Measurements from ENCODE around the gene CDH13.
A peak's percentile ranks its signal among the peaks of the same experiment; 100 is the strongest.

CDH13 gene

DNA sequence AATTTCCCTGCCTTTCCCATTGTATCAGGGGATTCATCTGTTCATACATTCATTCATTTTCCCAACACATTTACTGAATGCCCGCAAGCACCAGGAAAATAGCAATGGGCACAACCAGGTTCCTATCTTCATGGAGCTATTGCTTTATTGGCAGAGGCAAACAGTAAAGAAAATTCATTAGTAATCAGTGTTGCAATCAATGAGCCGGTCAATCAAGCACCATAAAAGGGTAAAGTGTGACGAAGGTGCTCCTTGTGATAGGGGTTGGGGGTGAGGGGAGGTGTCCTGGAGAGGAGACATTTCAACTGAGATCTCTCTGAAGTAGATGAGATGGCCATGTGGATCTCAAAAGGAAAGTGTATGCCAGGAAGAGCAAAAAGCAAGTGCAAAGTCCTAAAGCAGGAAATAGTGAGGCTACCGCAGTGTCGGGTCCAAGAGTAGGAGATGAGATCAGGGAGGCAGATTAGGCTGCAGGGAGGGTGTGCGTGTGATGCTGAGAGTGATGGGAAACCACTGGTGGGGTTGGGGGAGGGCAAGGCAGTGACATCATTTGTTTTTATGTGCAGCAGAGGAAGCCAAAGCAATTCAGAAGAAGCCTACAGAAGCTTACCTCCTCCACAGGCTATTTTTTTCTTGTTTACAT, 28.4 kb downstream of the CDH13 start:
- peak overlapping the region; percentile 66 for H4K91ac ChIP-seq (ENCODE audit: low read length)

DNA sequence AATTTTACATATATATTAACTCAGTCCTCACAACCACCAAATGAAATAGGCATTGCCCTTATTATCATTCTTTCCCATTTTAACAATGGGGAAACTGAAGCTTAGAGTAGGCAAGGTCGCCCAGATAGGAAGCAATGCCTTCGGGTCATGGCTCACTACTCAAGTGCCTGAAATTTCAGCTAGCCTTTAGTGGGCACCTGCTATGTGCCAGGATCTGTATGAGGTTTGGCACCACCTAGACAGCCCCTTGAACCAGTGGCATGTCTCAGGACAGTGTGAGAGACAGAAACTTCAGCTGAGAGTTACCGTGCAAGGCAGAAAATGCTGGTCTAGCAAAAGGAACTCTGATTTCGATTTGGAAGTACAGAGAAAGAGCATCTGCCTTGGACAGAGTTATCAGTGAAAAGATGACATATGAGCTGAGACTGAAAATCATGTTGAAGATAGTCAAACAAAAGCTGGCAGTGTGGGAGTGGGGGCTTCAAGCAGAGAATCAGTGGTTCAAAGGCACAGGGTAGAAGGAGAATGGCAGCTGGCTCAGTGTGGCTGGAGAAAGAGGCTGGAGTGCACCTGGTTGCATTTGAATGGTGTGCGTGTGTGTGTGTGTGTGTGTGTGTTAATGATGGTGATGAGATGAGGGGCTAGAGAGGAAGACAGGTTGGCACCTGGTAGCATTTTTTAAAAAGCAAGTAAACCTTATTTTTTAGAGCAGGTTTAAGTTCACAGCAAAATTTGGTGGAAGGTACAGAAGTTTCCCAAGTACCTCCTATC, 29.1 kb downstream of the CDH13 start:
- DNase-seq, result no peak
- Histone ChIP-seq H3K4me1 (ENCODE audit: control insufficient read depth, insufficient read depth, low read depth, low read length) (peaks cover 18% of the 10 kb centered on the region), H2AFZ (ENCODE audit: low read depth, low read length) (no peak overlapping the region), H3K9me3 (ENCODE audit: control insufficient read depth, low read length) (no peaks in the 10 kb centered on the region), H2BK15ac (ENCODE audit: low read depth, poor library complexity, severe bottlenecking) (no peak overlapping the region), H4K8ac (ENCODE audit: low read length) (peak overlapping the region; percentile 62), H3K4me2 (ENCODE audit: low read length, poor library complexity, severe bottlenecking) (no peak overlapping the region), H4K91ac (ENCODE audit: low read length) (peak overlapping the region; percentile 85), H3K4me3 (ENCODE audit: insufficient read depth in 1 of 2, low read depth in 1 of 2, low read length in 2 of 2) (no peak overlapping the region), H3K36me3 (ENCODE audit: control insufficient read depth in 1 of 2, insufficient read depth in 2 of 2, low read depth in 1 of 2, low read length in 2 of 2) (no peaks in the 10 kb centered on the region), H2BK120ac (ENCODE audit: low read depth, low read length) (peak overlapping the region; percentile 59), H3K14ac (ENCODE audit: low read length in 2 of 2) (peak overlapping the region in 1 of 2 experiments; percentile 89), H2BK12ac (ENCODE audit: low read length in 2 of 2) (peak overlapping the region; percentile 95 to 98), H2AK5ac (ENCODE audit: low read length, severe bottlenecking) (peak overlapping the region; percentile 94), H3K23ac (ENCODE audit: low read length in 2 of 2) (peak overlapping the region in 1 of 2 experiments; percentile 56), H2BK5ac (ENCODE audit: low read depth, low read length, poor library complexity, severe bottlenecking) (peak overlapping the region; percentile 19), H3K27me3 (ENCODE audit: control insufficient read depth in 1 of 2, insufficient read depth in 1 of 2, low read length in 2 of 2) (no peaks in the 10 kb centered on the region), H3K4ac (ENCODE audit: low read depth in 1 of 2, low read length in 2 of 2) (peak overlapping the region; percentile 76 to 87), H3K79me1 (replicated peaks; ENCODE audit: low read length, poor library complexity, severe bottlenecking) (peaks cover 18% of the 10 kb centered on the region), H3K9ac (ENCODE audit: low read length) (no peak overlapping the region), H3K18ac (ENCODE audit: low read depth in 1 of 2, low read length in 2 of 2) (peak overlapping the region; percentile 75 to 78), H3K27ac (ENCODE audit: low read length, poor library complexity, severe bottlenecking) (peak overlapping the region; percentile 98)
- 80% methylated on average over 5 of the region's 5 CpGs for WGBS

More for the DNA sequence above, 28.4 kb downstream of the CDH13 start:
- Histone ChIP-seq H4K8ac (ENCODE audit: low read length) (peak overlapping the region; percentile 19), H3K4ac (ENCODE audit: low read depth in 1 of 2, low read length in 2 of 2) (peak overlapping the region in 1 of 2 experiments; percentile 87), H3K27me3 (ENCODE audit: control insufficient read depth in 1 of 2, insufficient read depth in 1 of 2, low read length in 2 of 2) (no peaks in the 10 kb centered on the region), H2AFZ (ENCODE audit: low read depth, low read length) (no peak overlapping the region), H3K23ac (ENCODE audit: low read length in 2 of 2) (no peak overlapping the region), H3K36me3 (ENCODE audit: control insufficient read depth in 1 of 2, insufficient read depth in 2 of 2, low read depth in 1 of 2, low read length in 2 of 2) (no peaks in the 10 kb centered on the region), H3K79me1 (replicated peaks; ENCODE audit: low read length, poor library complexity, severe bottlenecking) (peaks cover 19% of the 10 kb centered on the region), H3K9me3 (ENCODE audit: control insufficient read depth, low read length) (no peaks in the 10 kb centered on the region), H2BK15ac (ENCODE audit: low read depth, poor library complexity, severe bottlenecking) (no peak overlapping the region), H3K4me2 (ENCODE audit: low read length, poor library complexity, severe bottlenecking) (no peak overlapping the region), H3K4me1 (ENCODE audit: control insufficient read depth, insufficient read depth, low read depth, low read length) (peaks cover 16% of the 10 kb centered on the region), H2BK12ac (ENCODE audit: low read length in 2 of 2) (peak overlapping the region; percentile 22 to 93), H3K14ac (ENCODE audit: low read length in 2 of 2) (no peak overlapping the region), H3K9ac (ENCODE audit: low read length) (no peak overlapping the region), H3K27ac (ENCODE audit: low read length, poor library complexity, severe bottlenecking) (peak overlapping the region; percentile 98), H2BK120ac (ENCODE audit: low read depth, low read length) (peak overlapping the region; percentile 74), H3K18ac (ENCODE audit: low read depth in 1 of 2, low read length in 2 of 2) (peak overlapping the region in 1 of 2 experiments; percentile 6), H2AK5ac (ENCODE audit: low read length, severe bottlenecking) (peak overlapping the region; percentile 96), H2BK5ac (ENCODE audit: low read depth, low read length, poor library complexity, severe bottlenecking) (peak overlapping the region; percentile 96), H3K4me3 (ENCODE audit: insufficient read depth in 1 of 2, low read depth in 1 of 2, low read length in 2 of 2) (peak overlapping the region in 1 of 2 experiments; percentile 31)
- DNase-seq, result peak; percentile 97
- WGBS, result 27% methylated on average over 6 of the region's 6 CpGs

DNA sequence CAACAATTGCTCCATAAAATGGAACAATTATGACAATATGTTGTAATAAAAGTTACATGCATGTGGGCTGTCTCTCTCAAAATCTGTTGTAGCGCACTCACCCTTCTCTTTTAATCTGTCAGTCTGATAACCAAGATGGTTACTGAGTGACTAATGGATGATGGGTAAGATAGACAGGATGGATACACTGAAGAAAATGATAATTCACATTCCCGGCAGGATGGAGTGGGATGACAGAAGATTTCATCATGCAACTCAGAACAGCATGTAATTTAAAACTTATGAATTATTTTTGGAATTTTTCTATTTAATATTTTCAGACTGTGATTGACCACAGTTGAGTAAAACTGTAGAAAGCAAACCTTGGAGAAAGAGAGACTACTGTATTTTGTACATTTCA, 30.5 kb downstream of the CDH13 start:
- no peak overlapping the region for H3K18ac ChIP-seq (ENCODE audit: low read depth in 1 of 2, low read length in 2 of 2)
- no peak overlapping the region for H2AK5ac ChIP-seq (ENCODE audit: low read length, severe bottlenecking)
- H3K79me1 ChIP-seq (replicated peaks; ENCODE audit: low read length, poor library complexity, severe bottlenecking), result peaks cover 16% of the 10 kb centered on the region
- no peaks in the 10 kb centered on the region for H3K27me3 ChIP-seq (ENCODE audit: control insufficient read depth in 1 of 2, insufficient read depth in 1 of 2, low read length in 2 of 2)
- H2AFZ ChIP-seq (ENCODE audit: low read depth, low read length), result no peak overlapping the region
- no peak overlapping the region for H4K8ac ChIP-seq (ENCODE audit: low read length)
- no peak overlapping the region for H3K23ac ChIP-seq (ENCODE audit: low read length in 2 of 2)
- H3K27ac ChIP-seq (ENCODE audit: low read length, poor library complexity, severe bottlenecking), result no peak overlapping the region
- no peak overlapping the region for H3K4me3 ChIP-seq (ENCODE audit: insufficient read depth in 1 of 2, low read depth in 1 of 2, low read length in 2 of 2)
- no peak overlapping the region for H3K4ac ChIP-seq (ENCODE audit: low read depth in 1 of 2, low read length in 2 of 2)
- no peak overlapping the region for H2BK12ac ChIP-seq (ENCODE audit: low read length in 2 of 2)
- H3K14ac ChIP-seq (ENCODE audit: low read length in 2 of 2), result no peak overlapping the region
- H3K4me2 ChIP-seq (ENCODE audit: low read length, poor library complexity, severe bottlenecking), result no peak overlapping the region
- WGBS, result 70% methylated on average over 2 of the region's 2 CpGs
- no peak overlapping the region for H2BK15ac ChIP-seq (ENCODE audit: low read depth, poor library complexity, severe bottlenecking)
- H3K36me3 ChIP-seq (ENCODE audit: control insufficient read depth in 1 of 2, insufficient read depth in 2 of 2, low read depth in 1 of 2, low read length in 2 of 2), result no peaks in the 10 kb centered on the region
- no peak overlapping the region for H3K9ac ChIP-seq (ENCODE audit: low read length)
- no peak overlapping the region for H2BK5ac ChIP-seq (ENCODE audit: low read depth, low read length, poor library complexity, severe bottlenecking)
- peaks cover 18% of the 10 kb centered on the region for H3K4me1 ChIP-seq (ENCODE audit: control insufficient read depth, insufficient read depth, low read depth, low read length)
- no peak overlapping the region for H4K91ac ChIP-seq (ENCODE audit: low read length)
- DNase-seq, result peak; percentile 38
- H3K9me3 ChIP-seq (ENCODE audit: control insufficient read depth, low read length), result no peaks in the 10 kb centered on the region
- no peak overlapping the region for H2BK120ac ChIP-seq (ENCODE audit: low read depth, low read length)

DNA sequence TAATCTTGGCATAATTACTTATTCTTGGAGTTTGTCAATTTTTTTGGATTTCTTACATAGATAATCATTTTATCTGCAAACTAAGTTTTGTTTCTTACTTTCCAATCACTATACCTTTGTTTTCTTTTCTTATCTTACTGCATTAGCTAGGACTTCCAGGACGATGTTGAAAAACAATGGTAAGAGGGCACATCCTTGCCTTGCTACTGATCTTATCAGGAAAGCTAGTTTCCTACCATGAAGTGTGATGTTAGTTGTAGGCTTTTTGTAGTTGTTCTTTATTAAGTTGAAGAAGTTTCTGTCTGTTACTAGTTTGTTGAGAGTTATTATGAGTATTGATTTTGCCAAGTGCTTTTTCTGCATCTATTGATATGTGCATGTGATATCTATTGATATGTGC, 31.0 kb downstream of the CDH13 start:
- no peak overlapping the region for H2AFZ ChIP-seq (ENCODE audit: low read depth, low read length)
- H2BK5ac ChIP-seq (ENCODE audit: low read depth, low read length, poor library complexity, severe bottlenecking), result no peak overlapping the region
- H2BK120ac ChIP-seq (ENCODE audit: low read depth, low read length), result no peak overlapping the region
- H2BK15ac ChIP-seq (ENCODE audit: low read depth, poor library complexity, severe bottlenecking), result no peak overlapping the region
- peaks cover 18% of the 10 kb centered on the region for H3K4me1 ChIP-seq (ENCODE audit: control insufficient read depth, insufficient read depth, low read depth, low read length)
- WGBS, result 64% methylated on average over 1 of the region's 1 CpG
- H2BK12ac ChIP-seq (ENCODE audit: low read length in 2 of 2), result no peak overlapping the region
- no peak for DNase-seq
- no peaks in the 10 kb centered on the region for H3K36me3 ChIP-seq (ENCODE audit: control insufficient read depth in 1 of 2, insufficient read depth in 2 of 2, low read depth in 1 of 2, low read length in 2 of 2)
- peak overlapping the region in 1 of 2 experiments; percentile 37 for H3K18ac ChIP-seq (ENCODE audit: low read depth in 1 of 2, low read length in 2 of 2)
- H3K27me3 ChIP-seq (ENCODE audit: control insufficient read depth in 1 of 2, insufficient read depth in 1 of 2, low read length in 2 of 2), result no peaks in the 10 kb centered on the region
- no peak overlapping the region for H3K9ac ChIP-seq (ENCODE audit: low read length)
- no peak overlapping the region for H3K14ac ChIP-seq (ENCODE audit: low read length in 2 of 2)
- no peak overlapping the region for H2AK5ac ChIP-seq (ENCODE audit: low read length, severe bottlenecking)
- H4K91ac ChIP-seq (ENCODE audit: low read length), result no peak overlapping the region
- no peak overlapping the region for H3K4me2 ChIP-seq (ENCODE audit: low read length, poor library complexity, severe bottlenecking)
- H3K23ac ChIP-seq (ENCODE audit: low read length in 2 of 2), result no peak overlapping the region
- no peak overlapping the region for H3K27ac ChIP-seq (ENCODE audit: low read length, poor library complexity, severe bottlenecking)
- no peaks in the 10 kb centered on the region for H3K9me3 ChIP-seq (ENCODE audit: control insufficient read depth, low read length)
- no peak overlapping the region for H4K8ac ChIP-seq (ENCODE audit: low read length)
- peaks cover 18% of the 10 kb centered on the region for H3K79me1 ChIP-seq (replicated peaks; ENCODE audit: low read length, poor library complexity, severe bottlenecking)
- no peak overlapping the region for H3K4me3 ChIP-seq (ENCODE audit: insufficient read depth in 1 of 2, low read depth in 1 of 2, low read length in 2 of 2)
- H3K4ac ChIP-seq (ENCODE audit: low read depth in 1 of 2, low read length in 2 of 2), result no peak overlapping the region
